ENCODE data around the gene MUSTN1. TPM values are rescaled to one million over a fixed set of nuclear protein-coding genes. Genes with fewer than 3 reads are reported as not detected.

Gene MUSTN1
- total and polyA plus RNA-seq, 2 donors (not counting 1 experiment from before 2014, with no cell fraction given), result 0.79 to 11.2 TPM

- POLR2A ChIA-PET, result no interaction called here
- H3K9me3 ChIP-seq (ENCODE audit: control extremely low read depth in 1 of 3, control insufficient read depth in 2 of 3, insufficient read depth in 1 of 3, low read length in 2 of 3), result no peaks in the 10 kb centered on the region
- no peaks in the 10 kb centered on the region for H3K79me2 ChIP-seq (ENCODE audit: control insufficient read depth, insufficient read depth, low read length)
- no peak overlapping the region for H3K27ac ChIP-seq (ENCODE audit: low read length in 2 of 2)
- no peak for TF ChIP-seq EZH2 (IDR thresholded peaks at IDR 0.05; ENCODE audit: borderline replicate concordance, insufficient read depth, low read depth, low read length, poor library complexity, severe bottlenecking)
- TF ChIP-seq, protein P1, sequence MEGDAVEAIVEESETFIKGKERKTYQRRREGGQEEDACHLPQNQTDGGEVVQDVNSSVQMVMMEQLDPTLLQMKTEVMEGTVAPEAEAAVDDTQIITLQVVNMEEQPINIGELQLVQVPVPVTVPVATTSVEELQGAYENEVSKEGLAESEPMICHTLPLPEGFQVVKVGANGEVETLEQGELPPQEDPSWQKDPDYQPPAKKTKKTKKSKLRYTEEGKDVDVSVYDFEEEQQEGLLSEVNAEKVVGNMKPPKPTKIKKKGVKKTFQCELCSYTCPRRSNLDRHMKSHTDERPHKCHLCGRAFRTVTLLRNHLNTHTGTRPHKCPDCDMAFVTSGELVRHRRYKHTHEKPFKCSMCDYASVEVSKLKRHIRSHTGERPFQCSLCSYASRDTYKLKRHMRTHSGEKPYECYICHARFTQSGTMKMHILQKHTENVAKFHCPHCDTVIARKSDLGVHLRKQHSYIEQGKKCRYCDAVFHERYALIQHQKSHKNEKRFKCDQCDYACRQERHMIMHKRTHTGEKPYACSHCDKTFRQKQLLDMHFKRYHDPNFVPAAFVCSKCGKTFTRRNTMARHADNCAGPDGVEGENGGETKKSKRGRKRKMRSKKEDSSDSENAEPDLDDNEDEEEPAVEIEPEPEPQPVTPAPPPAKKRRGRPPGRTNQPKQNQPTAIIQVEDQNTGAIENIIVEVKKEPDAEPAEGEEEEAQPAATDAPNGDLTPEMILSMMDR (IDR thresholded peaks at IDR 0.05), result no peak
- no peaks in the 10 kb centered on the region for H3K4me1 ChIP-seq (ENCODE audit: control insufficient read depth in 2 of 2, insufficient read depth in 2 of 2, low read length in 2 of 2)
- CTCF ChIA-PET, result no interaction called here
- ATAC-seq (ENCODE audit: low read depth), result no peak
- no peak overlapping the region for H3K4me3 ChIP-seq (ENCODE audit: control extremely low read depth in 1 of 5, extremely low read depth in 1 of 5, insufficient read depth in 1 of 5, low read depth in 2 of 5, low read length in 4 of 5)
- no peak overlapping the region for H3K4me2 ChIP-seq (replicated peaks; ENCODE audit: low read depth, low read length, poor library complexity, severe bottlenecking)
- no peaks in the 10 kb centered on the region for H3K27me3 ChIP-seq (replicated peaks in 1 of 4; ENCODE audit: control extremely low read depth in 1 of 4, control insufficient read depth in 3 of 4, insufficient read depth in 4 of 4, low read length in 3 of 4)
- H3K9ac ChIP-seq (ENCODE audit: low read length), result no peak overlapping the region
- intact Hi-C loops (cut with micrococcal nuclease), result no loop called here
- WGBS (ENCODE audit: insufficient coverage), result 98% methylated on average over 7 of the region's 10 CpGs
- Mint-ChIP-seq H3K27me3 (no peaks in the 10 kb centered on the region), H3K27ac (no peak overlapping the region), H3K4me3 (no peak overlapping the region), H3K4me1 (no peaks in the 10 kb centered on the region), H3K9me3 (ENCODE audit: insufficient read depth) (no peaks in the 10 kb centered on the region)
- no peak overlapping the region for H2AFZ ChIP-seq (ENCODE audit: insufficient read depth, low read depth, low read length, poor library complexity, severe bottlenecking)
- no peak for DNase-seq
- H3K36me3 ChIP-seq (replicated peaks in 1 of 2; ENCODE audit: control extremely low read depth in 1 of 2, control insufficient read depth in 1 of 2, extremely low read depth in 1 of 2, insufficient read depth in 2 of 2, low read length in 1 of 2), result no peaks in the 10 kb centered on the region
- no peaks in the 10 kb centered on the region for H4K20me1 ChIP-seq (ENCODE audit: control insufficient read depth, insufficient read depth, low read length, poor library complexity, severe bottlenecking)
These were observed 17.6 kb downstream of the MUSTN1 start for GRCh38 chr3:52817221-52817620.

GRCh38 chr3:52816654-52817053 is 18.2 kb downstream of the MUSTN1 start:
- Histone ChIP-seq H3K27me3 (replicated peaks in 1 of 4; ENCODE audit: control extremely low read depth in 1 of 4, control insufficient read depth in 3 of 4, insufficient read depth in 4 of 4, low read length in 3 of 4) (no peaks in the 10 kb centered on the region), H3K4me1 (ENCODE audit: control insufficient read depth in 2 of 2, insufficient read depth in 2 of 2, low read length in 2 of 2) (no peaks in the 10 kb centered on the region), H3K9ac (ENCODE audit: low read length) (no peak overlapping the region), H4K20me1 (ENCODE audit: control insufficient read depth, insufficient read depth, low read length, poor library complexity, severe bottlenecking) (no peaks in the 10 kb centered on the region), H3K36me3 (replicated peaks in 1 of 2; ENCODE audit: control extremely low read depth in 1 of 2, control insufficient read depth in 1 of 2, extremely low read depth in 1 of 2, insufficient read depth in 2 of 2, low read length in 1 of 2) (no peaks in the 10 kb centered on the region), H3K79me2 (ENCODE audit: control insufficient read depth, insufficient read depth, low read length) (no peaks in the 10 kb centered on the region), H3K27ac (ENCODE audit: low read length in 2 of 2) (no peak overlapping the region), H3K9me3 (ENCODE audit: control extremely low read depth in 1 of 3, control insufficient read depth in 2 of 3, insufficient read depth in 1 of 3, low read length in 2 of 3) (no peaks in the 10 kb centered on the region), H3K4me2 (replicated peaks; ENCODE audit: low read depth, low read length, poor library complexity, severe bottlenecking) (no peak overlapping the region), H3K4me3 (ENCODE audit: control extremely low read depth in 1 of 5, extremely low read depth in 1 of 5, insufficient read depth in 1 of 5, low read depth in 2 of 5, low read length in 4 of 5) (no peak overlapping the region), H2AFZ (ENCODE audit: insufficient read depth, low read depth, low read length, poor library complexity, severe bottlenecking) (no peak overlapping the region)
- TF ChIP-seq, protein P1 (IDR thresholded peaks at IDR 0.05), result no peak
- TF ChIP-seq EZH2 (IDR thresholded peaks at IDR 0.05; ENCODE audit: borderline replicate concordance, insufficient read depth, low read depth, low read length, poor library complexity, severe bottlenecking), result no peak
- ATAC-seq (ENCODE audit: low read depth) (no peak), DNase-seq (no peak)
- Mint-ChIP-seq H3K4me3 (no peak overlapping the region), H3K27me3 (no peaks in the 10 kb centered on the region), H3K4me1 (no peaks in the 10 kb centered on the region), H3K9me3 (ENCODE audit: insufficient read depth) (no peaks in the 10 kb centered on the region), H3K27ac (no peak overlapping the region)
- 96% methylated on average over 10 of the region's 10 CpGs for WGBS (ENCODE audit: insufficient coverage)
- ChIA-PET CTCF (interaction anchor here (1.7 kb wide), 1 partner anchor 17 kb away, joined by 3 read pairs; no protein-coding TSS in a partner anchor), POLR2A (no interaction called here)
- intact Hi-C loops (cut with micrococcal nuclease), result no loop called here
